Bronchial epithelial cell (primary cell): ENCODE measurements around the gene RC3H1. TPM values are rescaled to one million over a fixed set of nuclear protein-coding genes. Genes with fewer than 3 reads are reported as not detected.

Experiments used
- DNase-seq: peaks from one replicate; pipeline ENCODE4 v3.0.0-alpha.2; 2010; ENCODE audit warnings: low read depth
- FAIRE-seq: peaks from 2 replicates; lab custom pipeline; 2011; peaks lifted over from hg19 to GRCh38; lab: Jason Lieb, UNC
- H3K27me3 ChIP-seq: 2 replicates; pipeline ENCODE4 v1.5.1; 2011; ENCODE audit warnings: low read length; ENCODE audit not compliant: control insufficient read depth, insufficient read depth
- H3K36me3 ChIP-seq: 2 replicates; pipeline ENCODE4 v1.5.1; 2011; ENCODE audit warnings: low read length; ENCODE audit not compliant: control insufficient read depth, insufficient read depth
- H3K4me3 ChIP-seq: 2 replicates; pipeline ENCODE4 v1.5.1; 2011; ENCODE audit warnings: mild to moderate bottlenecking, low read depth, low read length, control low read depth
- CTCF ChIP-seq: IDR thresholded peaks from 2 replicates; pipeline ENCODE4 v1.5.1; 2011; ENCODE audit warnings: mild to moderate bottlenecking, moderate library complexity, low read length, control low read depth, inconsistent platforms; ENCODE audit not compliant: insufficient read depth, severe bottlenecking
- total RNA-seq: library from RNA; depleted of rRNA; stranded (reverse); fragments of >200 nt; gene quantifications from 2 replicates; pipeline ENCODE4 v1.2.1, GENCODE V29; 2014

The RC3H1 gene
- total RNA-seq, 1 donor from 2014 or later, result 8.2 TPM

- no peak for TF ChIP-seq CTCF
- FAIRE-seq (no peak), DNase-seq (peak; percentile 44)
- H3K4me3 ChIP-seq, result no peak overlapping the region
- H3K36me3 ChIP-seq, result no peaks in the 10 kb centered on the region
- no peaks in the 10 kb centered on the region for H3K27me3 ChIP-seq
These were observed 128.0 kb downstream of the RC3H1 start for GRCh38 chr1:173894189-173894588.

GRCh38 chr1:173893611-173894010, 128.5 kb downstream of the RC3H1 start:
- Histone ChIP-seq H3K4me3 (no peak overlapping the region), H3K27me3 (no peaks in the 10 kb centered on the region), H3K36me3 (no peaks in the 10 kb centered on the region)
- TF ChIP-seq CTCF, result no peak
- DNase-seq, result peak; percentile 30
- no peak for FAIRE-seq

GRCh38 chr1:173889885-173890284, 132.3 kb downstream of the RC3H1 start:
- FAIRE-seq, result no peak
- H3K4me3 ChIP-seq, result no peak overlapping the region

GRCh38 chr1:173888749-173889148, 133.4 kb downstream of the RC3H1 start:
- H3K36me3 ChIP-seq, result no peaks in the 10 kb centered on the region
- no peak for TF ChIP-seq CTCF
- no peaks in the 10 kb centered on the region for H3K27me3 ChIP-seq
- FAIRE-seq, result no peak
- DNase-seq, result no peak
- no peak overlapping the region for H3K4me3 ChIP-seq

More at GRCh38 chr1:173889885-173890284, 132.3 kb downstream of the RC3H1 start:
- Histone ChIP-seq H3K36me3 (no peaks in the 10 kb centered on the region), H3K27me3 (no peaks in the 10 kb centered on the region)
- DNase-seq, result no peak
- TF ChIP-seq CTCF, result no peak

- no peaks in the 10 kb centered on the region for H3K27me3 ChIP-seq
- FAIRE-seq, result no peak
- TF ChIP-seq CTCF, result no peak
- no peak for DNase-seq
- H3K4me3 ChIP-seq, result no peak overlapping the region
- no peaks in the 10 kb centered on the region for H3K36me3 ChIP-seq
These were observed 134.5 kb downstream of the RC3H1 start for GRCh38 chr1:173887627-173888026.
